Forelimb muscle (tissue), 1 donor: ENCODE data around the gene PKNOX2. TPM values are rescaled to one million over a fixed set of nuclear protein-coding genes. Genes with fewer than 3 reads are reported as not detected.

Experiments
- DNase-seq: peaks from one replicate; pipeline ENCODE4 v3.0.0-alpha.2; 2013; ENCODE audit warnings: low read depth
- polyA plus RNA-seq: library from polyadenylated mRNA; unstranded; fragments of 120-200 nt; gene quantifications from one replicate; pipeline ENCODE4 v1.2.1, GENCODE V29; 2013; ENCODE audit not compliant: insufficient read length

PKNOX2 gene
- polyA plus RNA-seq, 1 donor: 27.6 TPM

DNA sequence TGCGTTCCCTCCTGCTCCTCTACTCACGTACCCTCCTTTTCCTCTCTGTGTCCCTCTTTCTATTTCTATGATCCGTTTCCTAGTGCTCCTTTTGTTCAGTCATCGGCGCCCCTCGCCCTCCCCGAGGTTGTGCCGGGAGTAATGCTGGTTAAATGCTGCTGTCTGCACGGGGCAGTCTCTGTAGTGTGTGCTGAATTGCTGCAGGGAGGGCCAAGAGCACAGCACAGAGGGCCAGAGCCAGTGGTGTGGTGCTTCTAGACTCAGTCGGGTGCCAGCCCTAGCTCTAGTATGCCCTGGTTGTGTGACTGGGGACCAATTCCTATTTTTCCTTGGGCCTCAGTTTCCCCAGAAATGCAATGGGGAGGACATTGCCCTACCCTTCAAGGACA lies 98.3 kb downstream of the PKNOX2 start:
- DNase-seq: no peak

GRCh38 chr11:125263268-125263790 lies 98.8 kb downstream of the PKNOX2 start:
- DNase-seq: peak; percentile 68

- no peak for DNase-seq
Observed at GRCh38 chr11:125264100-125265022, 99.8 kb downstream of the PKNOX2 start.

DNA sequence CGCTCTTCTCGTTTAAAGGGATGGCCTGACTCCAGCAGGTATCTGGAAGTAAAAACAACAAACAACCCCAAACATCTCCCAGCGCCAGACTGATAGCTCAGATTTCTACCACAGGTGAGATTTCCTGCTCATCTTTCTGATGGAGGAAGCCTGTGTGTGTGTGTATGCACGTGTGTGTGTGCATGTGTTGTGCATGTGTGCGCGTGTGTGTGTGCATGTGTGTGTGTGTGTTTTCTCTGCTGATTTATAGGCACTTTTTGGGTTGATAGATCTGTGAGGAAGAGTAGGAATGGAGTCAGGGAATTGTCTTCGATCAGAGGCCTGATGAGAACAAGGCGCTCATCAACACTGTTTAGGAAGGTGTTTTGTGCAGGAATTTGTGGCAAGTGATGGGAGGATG lies 103.0 kb downstream of the PKNOX2 start:
- no peak for DNase-seq

- DNase-seq: no peak
Observed at GRCh38 chr11:125268611-125269010, 104.1 kb downstream of the PKNOX2 start.

DNA sequence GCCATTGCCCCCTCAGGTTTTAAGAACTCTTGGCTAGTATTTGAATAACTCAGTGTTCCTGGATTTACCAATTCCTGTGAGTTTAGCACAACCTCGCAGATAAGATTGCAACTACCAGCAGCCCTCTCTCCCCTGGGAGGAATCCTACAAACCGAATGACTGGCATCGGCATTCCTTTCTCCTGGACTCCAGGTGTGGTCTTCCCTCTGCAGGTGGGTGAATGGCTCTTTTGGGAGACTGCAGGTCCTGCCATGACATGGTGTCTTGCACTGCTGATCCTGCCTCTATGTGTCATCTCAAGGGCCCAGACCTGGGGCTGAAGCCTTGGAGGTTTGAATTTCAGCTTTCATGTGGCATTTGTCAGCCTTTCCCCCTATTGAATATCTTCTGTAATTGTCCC lies 105.6 kb downstream of the PKNOX2 start:
- DNase-seq: no peak

DNA sequence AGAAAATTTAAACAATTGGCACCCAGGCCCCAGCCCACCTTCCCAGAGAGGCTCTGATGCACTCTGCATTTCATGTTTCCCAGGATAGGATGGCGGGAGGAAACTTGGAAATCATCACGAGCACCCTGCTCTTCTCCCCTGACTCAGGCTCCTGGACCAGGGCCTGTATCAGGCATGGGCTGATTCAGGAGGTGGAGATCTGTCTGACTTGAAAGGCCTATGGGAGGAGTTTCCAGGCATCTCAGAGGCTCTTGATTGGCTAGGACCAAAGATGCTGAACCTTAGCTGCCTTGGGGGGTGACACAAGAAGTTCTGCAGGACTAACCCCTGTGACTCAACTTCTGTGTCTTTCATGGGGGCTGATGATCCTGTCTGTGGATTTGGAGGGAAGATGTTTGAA lies 106.2 kb downstream of the PKNOX2 start:
- no peak for DNase-seq

DNA sequence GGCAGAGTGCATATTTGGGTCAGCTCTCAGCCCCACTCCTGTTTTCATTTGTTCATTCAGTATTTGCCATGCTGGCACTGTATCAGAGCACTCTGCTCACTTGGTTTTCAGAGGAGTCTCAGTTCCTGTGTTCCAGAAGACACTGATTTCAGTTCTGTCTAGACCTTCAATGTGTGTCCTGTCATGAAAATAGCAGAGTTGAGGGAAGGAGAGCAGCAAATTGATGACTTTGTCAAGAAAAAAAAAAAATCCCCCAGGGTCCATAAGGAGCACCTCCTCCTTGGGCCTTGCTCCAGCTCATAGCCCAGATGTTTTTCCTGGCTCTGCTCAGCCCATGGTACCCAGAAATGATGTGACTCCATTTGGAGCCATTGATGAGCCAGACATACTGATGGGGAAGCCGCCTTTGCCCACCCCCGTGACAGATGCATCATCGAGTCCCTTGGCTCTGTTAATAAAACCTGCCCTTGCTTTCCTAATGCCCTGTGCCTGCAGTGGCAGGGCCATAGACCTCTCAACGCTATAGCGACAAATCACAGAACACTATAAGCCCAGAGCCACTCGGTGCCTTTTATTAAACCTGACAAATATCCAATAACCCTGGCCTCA lies 107.0 kb downstream of the PKNOX2 start:
- DNase-seq: no peak

DNA sequence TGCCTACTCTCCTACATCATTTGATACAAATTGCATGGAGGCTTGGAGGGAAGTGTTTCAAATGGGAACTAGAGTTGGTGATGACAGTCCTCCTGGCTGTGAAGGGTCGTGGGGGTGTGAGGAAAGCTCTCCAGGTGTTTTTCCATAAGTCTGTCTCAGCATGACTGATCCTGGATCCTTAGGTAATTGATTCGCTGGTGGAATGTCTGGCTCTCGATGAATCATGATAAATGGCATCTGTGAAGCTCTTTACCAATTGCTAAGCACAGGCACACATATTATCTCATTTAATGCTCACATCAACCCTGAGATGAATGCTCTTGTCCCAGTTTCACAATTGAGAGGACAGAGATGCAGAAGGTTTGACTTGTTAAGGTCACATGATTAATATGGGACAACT lies 107.5 kb downstream of the PKNOX2 start:
- DNase-seq: no peak

DNA sequence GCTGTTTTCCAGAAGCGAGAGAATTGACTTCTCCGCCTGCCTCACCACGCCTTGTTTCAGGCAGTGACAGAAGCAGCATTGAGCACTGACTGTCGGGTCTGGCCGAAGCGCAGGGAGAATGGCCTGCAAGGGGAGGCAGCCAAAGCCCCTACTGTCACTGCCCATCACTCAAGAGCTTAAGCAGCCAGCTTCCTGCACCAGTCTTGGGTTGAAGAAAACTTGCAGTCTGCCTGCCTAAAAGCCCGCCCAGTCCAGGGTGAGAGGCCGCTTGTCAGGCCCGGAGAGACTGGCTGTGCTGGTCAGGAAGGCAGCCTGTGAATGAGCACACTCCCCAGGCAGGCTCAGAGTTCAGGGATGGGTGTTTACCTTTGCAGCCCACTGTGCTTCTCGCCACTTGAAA lies 108.3 kb downstream of the PKNOX2 start:
- no peak for DNase-seq

DNA sequence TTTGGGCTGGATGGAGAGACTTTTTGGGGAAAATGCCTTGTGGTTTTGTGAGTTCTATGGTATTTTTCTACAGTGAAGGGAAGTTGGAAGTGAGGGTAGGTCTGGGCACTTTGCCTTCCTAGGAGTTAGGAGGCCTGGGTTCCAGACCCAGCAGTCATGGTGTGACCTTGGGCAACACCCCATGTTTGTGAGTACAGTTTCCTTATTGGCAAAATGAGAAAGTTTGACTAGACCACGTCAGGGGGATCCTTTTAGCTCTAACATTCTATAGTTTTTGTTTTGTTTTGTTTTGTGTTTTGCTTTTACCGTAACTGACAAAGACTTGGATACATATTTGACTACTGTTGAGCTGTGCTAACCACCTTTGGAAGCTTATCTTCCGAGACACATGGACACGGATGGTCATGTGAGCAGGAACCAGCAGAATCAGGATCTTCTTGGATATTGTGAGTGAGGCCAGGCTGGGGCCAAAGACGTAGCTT lies 109.0 kb downstream of the PKNOX2 start:
- DNase-seq: no peak

DNA sequence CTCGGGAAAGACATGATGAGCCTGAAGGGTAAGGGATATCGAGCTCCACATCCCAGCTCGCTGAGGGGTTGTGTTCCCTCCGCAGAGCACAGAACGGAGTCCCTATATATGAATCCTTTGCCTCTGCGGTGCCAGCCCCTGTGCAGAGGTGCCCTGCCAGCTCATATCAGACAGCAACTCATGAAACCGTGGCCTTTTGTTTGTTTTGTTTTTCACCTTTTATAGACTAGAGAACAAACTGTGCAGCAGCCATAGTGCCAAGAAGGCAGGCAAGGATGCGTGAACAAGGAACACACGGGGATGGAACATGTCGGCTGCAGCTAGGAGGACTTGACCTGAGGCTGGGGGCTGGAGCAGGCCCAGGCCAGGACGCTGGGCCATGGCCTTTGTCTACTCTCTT lies 109.8 kb downstream of the PKNOX2 start:
- no peak for DNase-seq

DNA sequence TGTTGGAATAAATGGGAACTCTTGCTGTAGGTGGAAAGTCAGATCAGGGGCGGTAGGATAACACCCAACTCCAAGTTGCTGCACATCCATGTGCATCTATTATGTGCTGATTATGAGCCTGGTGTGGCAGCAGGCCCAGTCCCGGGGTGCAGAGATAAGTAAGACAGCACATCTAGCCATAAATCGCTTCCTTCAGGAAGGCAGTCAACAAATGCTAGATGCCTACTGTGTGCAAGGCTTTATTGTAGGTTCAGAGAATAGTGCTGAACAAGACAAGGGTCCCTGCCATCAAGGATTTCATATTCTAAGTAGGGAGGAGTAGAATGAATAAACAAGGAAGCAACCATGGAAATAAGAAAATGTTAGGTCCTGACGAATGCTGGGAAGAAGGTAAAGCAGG lies 110.2 kb downstream of the PKNOX2 start:
- DNase-seq: no peak

DNA sequence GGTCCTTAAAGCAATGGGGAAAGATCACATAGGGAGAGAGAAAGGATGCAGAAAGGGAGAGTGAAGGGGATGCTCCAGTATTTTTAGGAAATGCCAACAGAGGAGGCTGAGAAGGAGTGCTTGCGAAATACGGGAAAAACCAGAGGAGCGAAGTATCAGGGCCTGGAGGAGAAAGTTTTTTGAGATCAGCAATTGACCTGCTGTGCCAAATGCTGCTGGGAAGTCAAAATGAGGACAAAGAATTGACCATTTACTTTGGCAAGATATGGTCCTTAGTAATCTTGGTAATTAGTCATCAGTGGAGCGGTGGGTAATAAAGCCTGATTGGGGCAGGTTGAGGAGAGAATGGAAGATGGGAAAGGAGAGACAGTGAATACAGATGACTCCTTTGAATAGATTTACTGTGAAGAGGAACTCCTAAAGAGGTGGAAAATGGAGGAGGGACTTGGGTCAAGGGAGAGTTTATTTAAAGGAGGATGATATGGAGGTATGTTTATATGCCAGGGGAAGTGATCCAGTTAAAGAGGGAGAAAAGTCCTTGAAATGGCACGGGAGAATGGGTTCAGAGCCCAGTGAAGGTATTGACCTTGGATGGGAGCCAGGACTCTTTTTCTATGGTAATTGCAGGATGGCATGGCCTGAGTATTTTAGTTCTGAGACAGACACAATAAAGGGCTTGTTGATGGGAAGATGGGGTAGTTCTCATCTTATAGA lies 111.5 kb downstream of the PKNOX2 start:
- no peak for DNase-seq

GRCh38 chr11:125276619-125276976 lies 112.0 kb downstream of the PKNOX2 start:
- DNase-seq: no peak

- DNase-seq: no peak
Observed at GRCh38 chr11:125279676-125280418, 115.3 kb downstream of the PKNOX2 start.

DNA sequence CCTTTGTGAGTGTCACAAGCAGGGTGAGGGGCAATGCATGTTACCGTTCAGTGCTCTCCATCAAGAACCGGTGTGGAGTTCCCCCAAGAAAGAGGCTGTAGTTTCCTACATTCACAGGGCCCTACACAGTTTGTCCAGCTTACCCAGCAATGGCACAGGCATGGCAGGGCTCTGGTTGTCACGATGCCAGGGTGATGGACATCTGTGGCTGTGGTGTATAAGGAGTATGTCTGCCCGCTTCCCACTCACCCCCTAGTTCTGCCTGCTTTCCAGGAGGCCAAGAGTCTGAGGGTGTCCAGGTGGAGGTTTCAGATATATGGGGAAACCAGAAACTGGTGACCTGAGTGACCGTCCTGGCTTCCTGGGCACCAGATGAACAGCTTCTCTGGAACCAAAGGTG lies 116.1 kb downstream of the PKNOX2 start:
- no peak for DNase-seq

DNA sequence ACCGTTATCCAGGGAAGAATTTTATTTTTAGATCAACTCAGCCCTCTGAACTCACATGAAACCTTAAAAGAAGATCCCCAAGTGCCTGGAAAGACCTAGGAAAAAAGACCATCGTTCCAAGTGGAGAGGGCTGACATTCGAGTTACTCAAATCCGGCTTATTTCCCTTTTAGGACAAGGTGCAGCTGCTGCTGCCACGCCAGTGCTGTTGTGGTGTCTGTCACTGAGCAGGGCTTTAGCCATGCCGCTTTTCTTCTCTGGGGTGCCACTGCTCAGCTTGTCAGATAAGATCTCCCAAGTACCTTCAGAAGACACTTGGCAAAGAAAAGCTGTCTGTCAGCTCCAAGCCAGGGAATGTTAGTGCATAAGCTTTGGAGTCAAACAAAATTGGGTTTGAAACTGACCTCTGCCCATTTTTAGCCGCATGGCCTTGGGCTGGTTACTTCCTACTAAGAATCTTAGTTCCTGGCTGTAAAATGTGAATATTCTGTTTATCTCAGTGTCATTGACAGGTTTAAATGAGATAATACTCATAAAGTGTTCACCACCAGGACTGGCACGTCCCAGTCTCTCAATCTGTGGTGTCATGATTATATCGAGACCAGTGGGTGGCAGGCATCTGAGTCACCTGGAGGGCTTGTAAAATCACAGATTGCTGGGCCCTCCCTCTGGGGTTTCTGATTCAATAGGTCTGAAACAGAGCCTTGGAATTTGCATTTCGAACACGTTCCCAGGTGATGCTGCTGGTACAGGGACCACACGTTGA lies 117.5 kb downstream of the PKNOX2 start:
- no peak for DNase-seq

DNA sequence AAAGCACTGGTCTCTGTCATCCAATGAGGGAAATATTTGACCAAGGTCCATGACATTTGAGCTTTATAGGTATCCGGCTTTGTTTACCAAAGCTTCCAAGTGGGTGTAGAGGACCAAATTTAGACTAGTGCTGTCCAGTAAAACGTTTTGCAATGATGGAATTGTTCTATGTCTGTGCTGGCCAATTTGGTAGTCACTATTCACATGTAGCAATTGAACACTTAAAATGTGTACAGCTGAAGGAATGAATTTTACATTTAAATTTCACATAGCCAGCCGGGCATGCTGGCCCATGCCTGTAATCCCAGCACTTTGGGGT lies 118.0 kb downstream of the PKNOX2 start:
- no peak for DNase-seq

- DNase-seq: no peak
Observed at GRCh38 chr11:125284245-125284850, 119.8 kb downstream of the PKNOX2 start.

DNA sequence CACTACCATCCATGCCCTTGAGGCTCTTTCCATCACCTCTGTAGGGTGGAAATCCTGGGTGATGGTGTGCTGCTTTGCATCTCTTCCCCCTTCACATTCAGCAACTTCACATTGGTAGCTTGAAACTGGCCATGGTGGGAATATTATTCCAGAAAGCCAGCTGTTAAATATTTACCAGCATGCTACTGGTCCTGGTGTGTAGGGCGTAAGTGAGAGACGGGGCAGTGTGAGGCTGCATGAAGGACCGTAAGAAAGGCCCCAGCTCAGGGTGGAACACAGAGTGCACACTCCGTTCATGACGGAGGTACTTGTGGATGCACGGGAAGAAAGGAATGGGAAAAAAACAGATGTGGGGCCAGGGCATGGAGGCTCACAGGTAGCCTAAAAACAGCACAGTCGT lies 121.3 kb downstream of the PKNOX2 start:
- no peak for DNase-seq
